Esophagus muscularis mucosa (tissue), 3 donors: ENCODE data around the gene BTD.

Experiments used
- CTCF ChIP-seq, 3 experiments: fragments of 200-600 bp in 2 of 3; fragments of 450-650 bp in 1 of 3; sonication (generic) in 2 of 3; IDR thresholded peaks; one replicate each; pipeline ENCODE4 v1.5.1; 2017 to 2019; ENCODE audit warnings: antibody characterized with exemption in 3 of 3, mild to moderate bottlenecking in 2 of 3, moderate library complexity in 1 of 3
- POLR2A ChIP-seq: fragments of 450-650 bp; IDR thresholded peaks from one replicate; pipeline ENCODE4 v1.6.1; 2017; ENCODE audit warnings: antibody characterized with exemption, moderate library complexity, mild to moderate bottlenecking, low read depth
- POLR2AphosphoS5 ChIP-seq, 2 donors: sonication (generic); formaldehyde crosslinking; IDR thresholded peaks; one replicate each; pipeline ENCODE4 v1.6.1; 2017; ENCODE audit warnings: antibody characterized with exemption in 2 of 2

DNA sequence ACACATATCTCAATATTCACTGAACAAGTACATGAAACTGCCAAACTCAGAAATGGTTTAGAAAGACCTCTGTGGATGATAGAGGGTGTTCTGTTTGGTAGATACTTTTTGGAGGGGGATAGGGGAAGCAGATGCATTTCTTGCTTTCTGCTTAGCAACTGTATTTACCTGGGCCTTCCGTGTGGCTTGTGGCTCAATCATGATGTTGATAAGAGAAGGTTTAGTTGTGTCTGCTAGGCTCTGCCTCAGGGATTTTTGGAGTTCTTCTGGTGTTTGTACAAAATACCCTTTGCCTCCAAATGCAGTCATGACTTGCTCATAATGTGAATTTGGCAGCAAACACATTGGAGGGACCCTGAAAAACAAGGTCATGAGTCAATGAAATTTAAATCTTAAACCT, 38.4 kb upstream of the BTD start:
- TF ChIP-seq CTCF (IDR thresholded peaks at IDR 0.05) (no peak), POLR2A (no peak), POLR2AphosphoS5 (IDR thresholded peaks at IDR 0.05) (no peak)
